Subcutaneous abdominal adipose tissue (tissue), 5 donors: Measurements from ENCODE around the gene STARD9.
"Not testable (repeated sequence)": the region's sequence is repeated elsewhere in the genome, so short reads cannot be mapped to it uniquely, and the experiment has no call there.

ENCODE experiments used
- H3K27ac ChIP-seq: one replicate; pipeline ENCODE4 v1.7.0; 2013; ENCODE audit warnings: low read depth, mild to moderate bottlenecking, inconsistent platforms, low read length, moderate library complexity
- H3K27me3 ChIP-seq, 5 donors: one replicate each; pipeline ENCODE4 v1.7.0; 2013; ENCODE audit warnings: low read length in 5 of 5, inconsistent platforms in 1 of 5; ENCODE audit not compliant: control insufficient read depth in 5 of 5, insufficient read depth in 4 of 5
- H3K36me3 ChIP-seq, 5 donors: one replicate each; pipeline ENCODE4 v1.7.0; 2013; ENCODE audit warnings: low read length in 5 of 5; ENCODE audit not compliant: control insufficient read depth in 5 of 5, insufficient read depth in 5 of 5
- H3K4me1 ChIP-seq, 5 donors: one replicate each; pipeline ENCODE4 v1.7.0; 2013; ENCODE audit warnings: low read length in 5 of 5, mild to moderate bottlenecking in 3 of 5, moderate library complexity in 1 of 5; ENCODE audit not compliant: control insufficient read depth in 5 of 5, insufficient read depth in 5 of 5
- H3K4me3 ChIP-seq, 5 donors: one replicate each; pipeline ENCODE4 v1.7.0; 2013; ENCODE audit warnings: low read length in 5 of 5, low read depth in 1 of 5
- H3K9ac ChIP-seq, 5 donors: one replicate each; pipeline ENCODE4 v1.7.0; 2013; ENCODE audit warnings: low read length in 5 of 5, mild to moderate bottlenecking in 4 of 5, moderate library complexity in 3 of 5
- H3K9me3 ChIP-seq, 5 donors: one replicate each; pipeline ENCODE4 v1.7.0; 2013; ENCODE audit warnings: low read length in 5 of 5; ENCODE audit not compliant: control insufficient read depth in 5 of 5
- donor health status: healthy.
- donor health status: healthy.
- donor health status: healthy.
- donor health status: healthy.
- donor health status: healthy.

The STARD9 gene

GRCh38 chr15:42556550-42557207 lies 18.7 kb upstream of the STARD9 start:
- H3K9ac ChIP-seq, H3K4me3 ChIP-seq, H3K27me3 ChIP-seq, H3K9me3 ChIP-seq, H3K4me1 ChIP-seq, H3K27ac ChIP-seq: not testable (repeated sequence)
- H3K36me3 ChIP-seq = peaks cover 14 to 31% (median 23%) of the 10 kb centered on the region in 5 donors

DNA sequence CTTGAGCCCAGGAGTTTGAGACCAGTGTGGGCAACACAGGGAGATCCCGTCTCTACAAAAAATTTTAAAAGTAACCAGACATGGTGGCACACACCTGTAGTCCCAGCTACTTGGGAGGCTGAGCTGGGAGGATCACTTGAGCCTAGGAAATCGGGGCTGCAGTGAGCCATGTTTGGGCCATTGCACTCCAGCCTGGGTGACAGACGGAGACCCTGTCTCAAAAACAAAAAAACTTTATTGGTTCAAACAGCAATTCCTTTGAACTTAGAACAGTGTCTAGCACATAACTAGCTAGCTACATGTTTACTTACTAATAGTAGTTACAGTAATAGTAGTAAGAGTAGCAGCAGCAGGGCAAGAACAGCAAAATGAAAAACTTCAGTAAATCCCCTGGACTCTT lies 16.7 kb upstream of the STARD9 start:
- peaks cover 19 to 46% (median 35%) of the 10 kb centered on the region in 5 donors for H3K36me3 ChIP-seq
- H3K27me3 ChIP-seq = no peaks in the 10 kb centered on the region
- H3K4me3 ChIP-seq = no peak overlapping the region
- H3K9me3 ChIP-seq = no peaks in the 10 kb centered on the region
- no peak overlapping the region for H3K9ac ChIP-seq
- H3K27ac ChIP-seq = no peak overlapping the region
- no peaks in the 10 kb centered on the region for H3K4me1 ChIP-seq

GRCh38 chr15:42576040-42576594 lies 711 bp downstream of the STARD9 start:
- Histone ChIP-seq H3K9ac (peak overlapping the region; percentile 33 to 81 (median 68)), H3K4me1 (peaks cover 2 to 40% (median 33%) of the 10 kb centered on the region in 5 donors), H3K4me3 (peak overlapping the region; percentile 81 to 93 (median 87)), H3K9me3 (no peaks in the 10 kb centered on the region), H3K27ac (peak overlapping the region; percentile 67), H3K27me3 (no peaks in the 10 kb centered on the region), H3K36me3 (no peaks in the 10 kb centered on the region)

GRCh38 chr15:42576776-42577175 lies 1.4 kb downstream of the STARD9 start:
- no peaks in the 10 kb centered on the region for H3K36me3 ChIP-seq
- peak overlapping the region in 3 of 5 donors; percentile 87 to 93 (median 89) for H3K4me3 ChIP-seq
- H3K4me1 ChIP-seq = peaks cover 4 to 46% (median 38%) of the 10 kb centered on the region in 5 donors
- no peaks in the 10 kb centered on the region for H3K27me3 ChIP-seq
- peak overlapping the region in 2 of 5 donors; percentile 61 to 81 for H3K9ac ChIP-seq
- H3K9me3 ChIP-seq = no peaks in the 10 kb centered on the region
- no peak overlapping the region for H3K27ac ChIP-seq

GRCh38 chr15:42577514-42578031 lies 2.2 kb downstream of the STARD9 start:
- Histone ChIP-seq H3K9ac (peak overlapping the region in 1 of 5 donors; percentile 39), H3K36me3 (no peaks in the 10 kb centered on the region), H3K9me3 (no peaks in the 10 kb centered on the region), H3K4me1 (peaks cover 7 to 54% (median 44%) of the 10 kb centered on the region in 5 donors), H3K27ac (no peak overlapping the region), H3K27me3 (no peaks in the 10 kb centered on the region), H3K4me3 (peak overlapping the region in 4 of 5 donors; percentile 3 to 31 (median 22))

DNA sequence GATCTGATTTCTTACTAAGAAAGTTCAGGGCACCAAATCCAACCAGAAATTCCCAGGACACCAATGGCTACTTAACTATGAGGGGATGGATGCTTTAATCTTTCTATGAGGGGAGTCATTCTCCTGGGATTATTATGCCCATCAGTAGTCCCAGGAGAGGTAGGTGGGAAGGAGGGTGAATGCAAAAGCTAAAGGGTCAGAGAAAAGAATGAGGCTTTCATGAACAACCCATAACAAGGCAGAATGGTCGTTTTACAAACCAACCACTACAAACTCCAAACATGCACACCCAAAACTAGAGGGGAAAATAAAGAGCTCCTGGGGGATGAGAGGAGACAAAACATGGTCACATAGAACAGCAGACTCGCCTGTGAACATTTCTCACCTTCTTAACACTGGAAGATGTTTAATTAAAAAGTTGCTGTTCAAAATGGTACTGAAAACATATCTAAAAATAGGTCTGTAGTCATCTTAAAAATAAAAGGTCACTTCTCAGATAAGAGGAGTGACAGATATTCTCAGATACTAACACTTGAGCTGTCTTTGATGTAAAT lies 3.7 kb downstream of the STARD9 start:
- H3K27ac ChIP-seq = no peak overlapping the region
- H3K4me1 ChIP-seq = peaks cover 9 to 68% (median 49%) of the 10 kb centered on the region in 5 donors
- no peak overlapping the region for H3K9ac ChIP-seq
- H3K9me3 ChIP-seq = no peaks in the 10 kb centered on the region
- H3K36me3 ChIP-seq = no peaks in the 10 kb centered on the region
- no peak overlapping the region for H3K4me3 ChIP-seq
- no peaks in the 10 kb centered on the region for H3K27me3 ChIP-seq

DNA sequence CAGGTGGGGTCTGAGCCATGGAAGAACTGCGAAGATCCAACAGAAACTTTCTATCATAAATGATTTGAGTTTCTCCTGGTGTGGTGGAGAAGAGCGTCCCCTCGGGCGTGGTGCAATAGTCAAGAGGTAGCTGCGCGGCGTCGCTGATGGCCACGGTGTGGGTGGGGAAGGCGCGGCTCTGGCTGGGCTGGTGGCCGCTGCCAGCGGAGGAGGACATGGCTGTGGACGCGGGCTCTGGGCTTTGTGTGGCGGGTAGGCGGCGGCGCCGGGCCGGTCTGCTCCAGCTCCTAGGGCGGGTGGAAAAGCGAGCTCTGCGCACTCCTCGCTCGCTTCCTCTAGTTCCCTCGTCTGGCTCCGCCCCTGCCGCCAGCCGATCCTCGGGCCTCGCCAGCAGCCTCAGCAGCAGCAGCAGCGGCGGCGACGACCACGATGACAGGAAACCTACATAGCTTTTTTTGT lies 5.9 kb downstream of the STARD9 start:
- no peaks in the 10 kb centered on the region for H3K27me3 ChIP-seq
- peak overlapping the region; percentile 38 to 71 (median 62) for H3K4me3 ChIP-seq
- no peaks in the 10 kb centered on the region for H3K9me3 ChIP-seq
- peaks cover 9 to 60% (median 35%) of the 10 kb centered on the region in 5 donors for H3K4me1 ChIP-seq
- peak overlapping the region; percentile 54 for H3K27ac ChIP-seq
- peaks cover 0 to 6% (median 5%) of the 10 kb centered on the region in 5 donors for H3K36me3 ChIP-seq
- peak overlapping the region in 3 of 5 donors; percentile 42 to 64 (median 48) for H3K9ac ChIP-seq

GRCh38 chr15:42582569-42583375 lies 7.4 kb downstream of the STARD9 start:
- Histone ChIP-seq H3K9ac (peak overlapping the region in 1 of 5 donors; percentile 59), H3K4me3 (no peak overlapping the region), H3K27ac (peak overlapping the region; percentile 38), H3K4me1 (peaks cover 6 to 47% (median 24%) of the 10 kb centered on the region in 5 donors), H3K27me3 (no peaks in the 10 kb centered on the region), H3K36me3 (peaks cover 0 to 9% (median 5%) of the 10 kb centered on the region in 5 donors), H3K9me3 (no peaks in the 10 kb centered on the region)

DNA sequence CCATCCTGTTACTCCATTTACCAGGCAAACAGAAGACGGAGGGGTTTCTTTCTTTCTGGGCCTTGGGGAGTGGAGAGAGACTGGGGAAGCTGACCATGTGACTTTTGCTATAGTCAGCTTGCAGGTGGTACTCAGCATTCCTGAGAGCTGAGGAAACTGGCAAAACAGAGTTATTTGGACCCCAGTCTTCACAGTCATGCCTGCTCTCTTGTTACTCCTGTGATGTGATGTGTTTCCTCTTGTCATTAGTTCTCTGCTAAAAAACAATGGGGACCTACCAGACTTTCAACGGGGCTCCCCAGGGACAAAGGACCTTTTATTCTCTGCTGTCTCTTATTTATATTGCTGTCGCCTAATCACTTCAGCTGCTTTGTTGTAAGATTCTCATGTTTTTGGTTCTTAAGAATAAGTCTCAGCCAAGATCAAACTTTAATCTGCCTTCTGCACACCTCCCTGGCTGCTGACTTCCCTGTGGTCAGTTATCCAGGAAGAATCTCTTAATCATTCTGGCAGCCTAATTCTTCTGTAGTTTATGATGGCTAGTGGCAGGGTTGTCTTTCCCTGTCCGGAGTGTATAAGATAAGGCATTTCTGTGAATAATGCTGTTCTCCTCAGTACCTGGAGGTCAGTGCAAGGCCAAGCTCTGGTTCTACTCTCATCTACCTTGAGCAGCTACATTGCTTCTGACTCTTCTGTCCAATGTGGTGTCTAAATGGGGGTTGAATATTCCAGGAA lies 8.8 kb downstream of the STARD9 start:
- Histone ChIP-seq H3K27ac (peak overlapping the region; percentile 38), H3K9ac (no peak overlapping the region), H3K9me3 (no peaks in the 10 kb centered on the region), H3K27me3 (no peaks in the 10 kb centered on the region), H3K4me3 (no peak overlapping the region), H3K36me3 (peaks cover 0 to 11% (median 5%) of the 10 kb centered on the region in 5 donors), H3K4me1 (peaks cover 6 to 52% (median 23%) of the 10 kb centered on the region in 5 donors)
